Suppressor macrophage treated with lipopolysaccharide for 4 hours (primary cell): Measurements from ENCODE around the gene MEIS2.

Source experiments
- DNase-seq: peaks from one replicate; pipeline ENCODE4 v3.0.0-alpha.2; 2020

Gene MEIS2

GRCh38 chr15:37037850-37038715, 62.3 kb downstream of the MEIS2 start:
- DNase-seq, result no peak

DNA sequence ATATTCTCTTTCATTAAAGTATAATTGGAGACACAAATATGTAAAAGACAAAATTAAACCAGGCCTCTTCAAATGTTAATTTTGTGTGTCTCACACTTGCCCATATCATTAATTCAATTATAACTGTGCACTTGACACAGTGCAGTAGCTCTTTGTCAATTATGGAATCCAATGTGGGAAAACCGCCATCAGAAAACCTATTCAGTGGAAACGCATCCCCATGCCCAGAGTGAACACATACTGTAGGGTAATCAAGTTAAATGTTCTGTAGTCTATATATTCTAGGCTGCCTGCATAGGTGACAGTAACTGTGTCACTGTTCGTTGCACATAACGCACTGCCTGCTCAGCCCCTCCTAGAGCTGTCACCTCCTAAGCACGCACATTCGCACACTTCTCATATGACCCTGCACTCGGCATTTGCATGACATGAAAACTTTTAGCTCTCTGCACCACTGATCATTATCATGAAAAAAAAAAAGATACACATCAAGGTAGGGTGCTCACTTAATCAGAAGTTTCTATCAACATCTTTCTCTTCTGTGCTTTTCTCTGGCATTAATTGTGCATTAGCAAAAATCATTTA, 63.2 kb downstream of the MEIS2 start:
- no peak for DNase-seq

DNA sequence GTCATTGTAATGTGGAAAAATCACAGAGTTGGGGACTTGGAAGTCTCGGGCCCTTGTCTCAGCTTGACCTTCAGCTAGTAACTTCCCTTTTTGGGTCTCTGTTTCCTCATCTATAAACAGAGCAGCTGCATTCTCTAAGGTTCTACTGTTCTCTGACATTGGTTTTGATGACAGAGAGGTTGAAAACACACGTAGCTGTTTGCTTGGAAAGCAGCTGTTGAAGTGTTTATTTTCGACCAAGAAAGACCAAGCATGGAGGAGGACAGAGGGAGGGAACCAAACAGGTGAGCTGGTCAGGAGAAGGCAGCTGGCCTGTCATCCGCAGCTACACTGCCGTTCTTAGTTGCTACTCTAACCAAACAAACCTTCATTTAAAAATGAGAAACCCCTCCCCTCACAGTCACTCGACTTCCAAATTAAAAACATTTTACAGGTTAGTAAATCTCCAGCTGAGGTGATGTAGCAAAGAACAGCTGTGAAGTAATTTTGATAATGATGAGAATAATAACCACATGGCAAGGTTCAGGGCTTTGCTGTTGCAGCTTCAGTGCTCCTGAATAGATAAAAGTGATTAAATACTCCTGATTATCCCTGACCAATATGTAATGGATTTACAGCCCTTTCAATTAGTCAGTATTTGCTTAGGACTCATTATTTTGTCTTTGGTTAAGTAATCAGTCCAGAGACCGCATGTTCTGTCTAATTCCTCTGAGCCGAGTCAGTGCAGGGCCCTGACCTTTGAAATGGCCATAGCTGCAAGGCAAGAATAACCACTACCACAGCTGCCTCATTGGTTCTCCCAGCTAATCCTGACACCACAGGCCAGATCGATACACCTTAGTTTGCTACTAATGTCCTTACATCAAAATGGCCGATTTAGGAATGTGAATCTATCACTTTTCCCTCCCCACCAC, 65.3 kb downstream of the MEIS2 start:
- no peak for DNase-seq

DNA sequence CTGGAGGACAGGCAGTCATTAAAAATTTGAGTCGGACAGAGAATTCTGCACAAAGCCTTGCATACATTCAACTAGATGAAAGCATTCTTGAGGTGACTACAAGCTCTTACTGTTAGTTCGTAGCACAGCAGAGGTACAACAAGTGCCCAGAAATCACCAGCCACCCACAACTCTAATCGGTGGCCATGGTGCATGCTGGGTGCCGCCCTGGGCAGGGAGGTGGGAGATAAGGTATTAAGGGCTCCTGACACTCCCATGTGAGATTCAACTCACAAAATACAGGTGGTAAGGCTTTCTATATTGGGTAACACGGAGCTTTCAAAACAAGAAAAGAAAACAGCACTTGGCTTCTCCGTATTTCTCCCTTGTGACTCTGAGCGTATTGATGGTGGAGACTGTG, 66.0 kb downstream of the MEIS2 start:
- no peak for DNase-seq

DNA sequence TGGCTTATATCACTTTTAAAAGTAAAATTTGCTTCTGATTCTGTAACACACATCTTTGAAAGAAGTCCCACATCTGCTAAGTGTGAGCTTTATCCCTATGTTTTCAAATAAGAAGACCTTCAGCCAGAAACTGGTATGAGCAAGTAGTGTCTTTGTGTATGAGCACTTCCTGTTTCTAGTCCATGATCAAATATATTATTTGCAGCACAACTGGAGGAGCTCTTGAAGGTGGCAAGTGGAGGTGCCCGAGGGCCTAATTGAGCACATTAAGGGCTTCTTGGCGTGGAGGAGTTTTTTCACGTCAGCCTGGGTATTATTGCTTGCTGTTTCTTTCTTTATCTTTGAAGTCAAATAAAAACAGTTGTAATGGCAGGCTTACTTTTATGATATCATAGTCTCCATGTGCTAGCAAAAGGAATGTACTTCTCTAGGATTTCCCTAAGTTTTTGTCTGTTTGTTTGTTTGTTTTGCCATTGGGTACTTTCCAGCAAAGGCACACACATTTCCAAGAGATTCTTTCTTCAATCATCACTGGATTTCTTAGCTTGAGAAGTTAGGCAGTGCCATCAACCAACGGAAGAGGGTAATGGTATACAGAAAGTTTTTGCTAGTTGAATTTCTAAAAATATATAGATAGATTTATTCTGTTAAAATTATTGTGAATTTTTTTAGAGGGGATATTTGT, 68.1 kb downstream of the MEIS2 start:
- no peak for DNase-seq

DNA sequence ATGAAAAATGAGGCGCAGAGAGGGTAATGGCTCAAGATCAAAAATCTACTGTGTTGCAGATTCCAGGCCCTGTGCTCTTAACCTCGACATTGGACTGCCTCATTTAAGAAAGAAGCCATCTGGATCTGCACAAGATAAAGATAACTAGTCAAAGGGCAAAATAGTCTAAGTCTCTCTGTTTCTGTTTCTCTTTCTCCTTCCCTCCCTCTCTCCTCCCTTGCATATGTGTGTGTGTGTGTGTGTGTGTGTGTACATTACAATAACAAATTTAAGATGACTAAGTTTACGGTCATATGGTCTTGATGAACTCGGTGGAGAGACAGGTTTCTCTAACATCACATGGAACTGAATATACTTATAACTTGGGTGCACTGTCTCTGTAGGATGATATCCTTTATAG, 69.2 kb downstream of the MEIS2 start:
- no peak for DNase-seq

- no peak for DNase-seq
Observed at GRCh38 chr15:37028625-37029296, 71.6 kb downstream of the MEIS2 start.

GRCh38 chr15:37020852-37021251, 79.5 kb downstream of the MEIS2 start:
- no peak for DNase-seq

GRCh38 chr15:37019479-37020433, 80.6 kb downstream of the MEIS2 start:
- no peak for DNase-seq

DNA sequence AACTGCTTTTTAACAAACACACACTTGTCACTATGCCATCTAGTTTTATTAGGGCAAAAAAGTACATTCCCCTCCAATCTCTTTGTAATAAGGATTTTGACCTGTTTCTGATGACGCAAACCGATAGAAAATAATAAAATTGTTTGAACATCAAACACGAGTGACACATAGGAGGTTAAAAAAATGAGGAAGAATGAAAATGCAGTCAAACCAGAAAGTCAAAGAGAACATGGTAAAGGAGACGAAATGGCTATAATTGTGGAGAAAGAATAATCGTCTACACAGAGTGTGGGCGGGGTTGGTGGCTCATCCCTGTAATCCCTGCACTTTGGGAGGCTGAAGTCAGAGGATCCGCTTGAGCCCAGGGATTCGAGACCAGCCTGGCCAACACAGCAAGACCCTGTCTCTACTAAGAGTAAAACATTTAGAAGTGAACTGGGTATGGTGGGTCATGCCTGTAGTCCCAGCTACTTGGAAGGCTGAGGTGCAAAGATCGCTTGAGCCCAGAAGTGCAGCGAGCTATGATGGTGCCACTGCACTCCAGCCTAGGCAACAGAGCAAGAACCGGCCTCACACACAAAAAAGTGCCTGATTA, 83.2 kb downstream of the MEIS2 start:
- DNase-seq, result no peak

GRCh38 chr15:37016231-37016630, 84.1 kb downstream of the MEIS2 start:
- no peak for DNase-seq

DNA sequence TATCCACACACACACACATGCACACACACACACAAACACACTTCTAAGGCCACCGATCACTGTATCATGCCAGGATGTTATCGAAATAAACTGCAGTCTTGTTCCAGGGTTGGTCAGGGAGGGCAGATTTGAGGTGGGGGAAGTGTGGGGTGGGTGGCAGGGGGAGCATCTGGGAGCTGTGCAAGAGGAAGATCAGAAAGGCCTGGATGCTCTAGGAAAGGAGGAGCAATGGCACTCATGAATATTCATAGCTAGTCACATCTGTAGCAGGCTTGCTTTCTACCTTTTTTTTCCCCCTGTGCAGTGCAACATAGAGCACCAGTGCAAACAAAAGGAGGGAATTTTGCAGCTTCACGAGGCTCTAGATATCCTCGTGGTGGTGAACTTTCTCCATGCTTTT, 84.9 kb downstream of the MEIS2 start:
- DNase-seq, result no peak

DNA sequence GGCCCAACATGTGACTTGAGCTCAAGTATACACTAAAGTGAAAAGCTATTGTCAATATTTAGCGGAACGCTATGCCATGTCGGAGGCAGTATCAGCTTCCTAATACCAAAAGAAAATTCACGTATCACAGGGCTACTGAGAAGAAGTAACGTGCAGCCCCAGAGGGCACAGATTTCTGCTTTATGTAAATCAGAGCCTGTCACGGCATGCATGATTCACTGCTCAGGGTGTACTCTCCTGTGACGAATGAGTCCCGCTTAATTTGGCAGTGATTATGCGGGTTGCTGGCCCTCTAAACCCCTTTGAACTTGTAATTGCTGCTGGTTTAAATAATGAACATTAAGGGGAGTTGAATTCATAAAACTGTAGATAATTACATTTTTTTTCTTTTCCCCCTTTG, 85.3 kb downstream of the MEIS2 start:
- DNase-seq, result no peak

DNA sequence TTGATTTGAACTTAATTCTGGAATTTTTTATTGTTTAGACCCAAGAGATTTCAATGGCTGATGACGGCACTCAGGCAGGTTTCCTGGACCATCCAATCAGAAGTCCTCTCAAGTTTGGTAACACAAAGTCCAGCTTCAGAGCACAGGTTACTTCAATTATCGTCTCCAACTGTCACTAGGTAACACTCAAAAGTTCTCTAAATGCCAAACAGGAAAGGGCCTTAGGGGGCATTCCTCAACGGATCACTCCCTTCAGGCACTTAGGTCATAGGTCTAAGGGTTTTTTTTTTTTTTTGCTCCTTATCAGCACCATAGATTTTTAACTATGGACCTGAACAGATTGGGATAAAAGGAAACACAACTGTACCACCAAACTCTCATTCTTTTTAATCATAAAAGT, 85.8 kb downstream of the MEIS2 start:
- DNase-seq, result no peak

GRCh38 chr15:37014137-37014536, 86.2 kb downstream of the MEIS2 start:
- DNase-seq, result no peak

- DNase-seq, result no peak
Observed at GRCh38 chr15:37010595-37010994, 89.8 kb downstream of the MEIS2 start.

DNA sequence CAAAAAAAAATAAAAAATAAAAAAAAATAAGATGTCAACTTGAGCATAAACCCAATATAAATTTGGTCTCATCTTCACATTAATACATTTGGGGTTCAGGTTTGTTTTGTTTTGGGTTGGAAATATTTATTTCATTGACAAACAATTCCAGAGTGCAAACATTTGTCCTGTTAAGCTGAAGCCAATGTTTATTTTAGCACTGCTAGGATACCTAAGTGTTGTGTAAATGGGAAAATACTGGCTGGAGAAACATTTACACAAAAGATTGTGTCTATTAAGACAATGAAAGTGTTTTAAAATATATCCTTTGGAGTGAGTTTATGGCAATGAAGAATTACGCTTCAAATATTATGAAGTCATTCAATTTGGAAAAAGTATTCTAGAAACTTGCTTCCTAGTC, 91.1 kb downstream of the MEIS2 start:
- no peak for DNase-seq

- DNase-seq, result no peak
Observed at GRCh38 chr15:37008205-37008604, 92.1 kb downstream of the MEIS2 start.

GRCh38 chr15:37007301-37007700, 93.0 kb downstream of the MEIS2 start:
- DNase-seq, result no peak

DNA sequence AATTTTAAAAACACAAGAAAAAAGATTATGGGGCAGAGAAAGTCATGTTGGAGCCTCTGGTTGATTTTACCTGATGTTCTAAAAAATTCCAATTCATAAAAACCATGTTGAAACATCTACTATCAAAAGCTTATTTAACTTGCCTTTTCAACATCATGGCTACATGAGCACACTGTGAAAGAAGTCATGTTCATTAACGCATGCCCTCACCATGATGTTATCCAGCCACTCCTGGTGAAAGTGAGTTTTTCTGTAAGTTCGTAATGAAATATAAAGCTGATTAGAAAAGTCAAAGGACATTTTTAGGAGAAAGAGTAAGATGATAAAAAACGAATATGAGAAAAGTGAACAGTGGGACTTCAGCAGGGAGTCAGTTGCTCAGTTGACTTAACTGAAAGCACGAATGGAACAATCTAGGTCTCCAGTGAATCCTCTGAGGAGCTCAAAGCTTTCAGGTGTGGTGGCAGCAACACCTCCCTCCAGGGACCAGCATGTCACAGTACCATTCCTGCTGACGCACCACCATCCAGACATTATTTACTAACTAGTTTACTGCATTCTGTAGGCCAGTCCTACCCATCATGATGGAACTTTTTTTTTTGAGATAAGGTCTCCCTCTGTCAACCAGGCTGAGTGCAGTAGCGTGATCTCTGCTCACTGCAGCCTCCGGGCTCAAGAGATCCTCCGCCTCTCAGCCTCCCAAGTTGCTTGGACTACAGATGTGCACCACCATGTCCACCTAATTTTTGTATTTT, 95.2 kb downstream of the MEIS2 start:
- DNase-seq, result no peak
